Measurements from ENCODE around the gene EMC1.
"Not testable (repeated sequence)": the region's sequence is repeated elsewhere in the genome, so short reads cannot be mapped to it uniquely, and the experiment has no call there.

The EMC1 gene

GRCh38 chr1:19231736-19232523, 19.4 kb downstream of the EMC1 start:
- not testable (repeated sequence) for H3K27ac ChIP-seq (ENCODE audit: low read depth, low read length); H2AFZ ChIP-seq (ENCODE audit: low read length, unreplicated experiment); H3K4me1 ChIP-seq (ENCODE audit: control insufficient read depth, insufficient read depth, low read length, unreplicated experiment); H3K4me3 ChIP-seq (ENCODE audit: low read depth, low read length); H3K27me3 ChIP-seq (ENCODE audit: insufficient read depth, low read length); H3K79me2 ChIP-seq (ENCODE audit: control insufficient read depth, insufficient read depth, low read length, unreplicated experiment)
- peaks cover 21% of the 10 kb centered on the region for H3K36me3 ChIP-seq (ENCODE audit: insufficient read depth, low read length)

- peaks cover 3% of the 10 kb centered on the region for H3K79me2 ChIP-seq (ENCODE audit: control insufficient read depth, insufficient read depth, low read length, unreplicated experiment)
- H3K27ac ChIP-seq (ENCODE audit: low read depth, low read length), result no peak overlapping the region
- peaks cover 7% of the 10 kb centered on the region for H3K4me1 ChIP-seq (ENCODE audit: control insufficient read depth, insufficient read depth, low read length, unreplicated experiment)
- H3K27me3 ChIP-seq (ENCODE audit: insufficient read depth, low read length), result no peaks in the 10 kb centered on the region
- H3K36me3 ChIP-seq (ENCODE audit: insufficient read depth, low read length), result peaks cover 27% of the 10 kb centered on the region
- no peak overlapping the region for H2AFZ ChIP-seq (ENCODE audit: low read length, unreplicated experiment)
- no peak overlapping the region for H3K4me3 ChIP-seq (ENCODE audit: low read depth, low read length)
These were observed 21.4 kb downstream of the EMC1 start for GRCh38 chr1:19229828-19230325.

GRCh38 chr1:19229229-19229628, 22.1 kb downstream of the EMC1 start:
- H3K27me3 ChIP-seq (ENCODE audit: insufficient read depth, low read length), result no peaks in the 10 kb centered on the region
- H2AFZ ChIP-seq (ENCODE audit: low read length, unreplicated experiment), result no peak overlapping the region
- peaks cover 3% of the 10 kb centered on the region for H3K79me2 ChIP-seq (ENCODE audit: control insufficient read depth, insufficient read depth, low read length, unreplicated experiment)
- peaks cover 31% of the 10 kb centered on the region for H3K36me3 ChIP-seq (ENCODE audit: insufficient read depth, low read length)
- H3K4me1 ChIP-seq (ENCODE audit: control insufficient read depth, insufficient read depth, low read length, unreplicated experiment), result peaks cover 7% of the 10 kb centered on the region
- H3K27ac ChIP-seq (ENCODE audit: low read depth, low read length), result no peak overlapping the region
- H3K4me3 ChIP-seq (ENCODE audit: low read depth, low read length), result no peak overlapping the region

GRCh38 chr1:19222979-19223824, 28.1 kb downstream of the EMC1 start:
- Histone ChIP-seq H3K27me3 (ENCODE audit: insufficient read depth, low read length) (no peaks in the 10 kb centered on the region), H3K4me3 (ENCODE audit: low read depth, low read length) (no peak overlapping the region), H3K36me3 (ENCODE audit: insufficient read depth, low read length) (peaks cover 55% of the 10 kb centered on the region), H2AFZ (ENCODE audit: low read length, unreplicated experiment) (no peak overlapping the region), H3K79me2 (ENCODE audit: control insufficient read depth, insufficient read depth, low read length, unreplicated experiment) (peaks cover 3% of the 10 kb centered on the region), H3K4me1 (ENCODE audit: control insufficient read depth, insufficient read depth, low read length, unreplicated experiment) (no peaks in the 10 kb centered on the region), H3K27ac (ENCODE audit: low read depth, low read length) (no peak overlapping the region)

DNA sequence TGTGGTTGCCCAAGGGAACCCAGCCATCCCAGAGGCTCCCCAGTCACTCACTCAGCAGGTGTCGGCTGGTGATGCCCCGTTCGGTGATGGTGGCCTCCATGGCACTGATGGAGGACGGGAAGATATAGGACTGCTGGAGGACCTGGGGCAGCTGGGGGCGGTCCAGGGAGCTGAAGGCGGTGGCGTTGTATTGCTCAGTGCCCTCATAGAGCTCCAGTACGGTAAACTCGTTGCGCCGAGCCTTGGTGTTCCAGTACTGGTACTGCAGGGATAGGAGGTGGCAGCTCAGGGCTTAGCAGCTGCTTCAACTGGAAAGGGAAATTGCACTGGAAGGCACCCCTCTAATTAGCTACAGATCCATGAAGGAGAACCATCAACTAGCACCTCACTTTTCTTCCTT, 28.8 kb downstream of the EMC1 start:
- H2AFZ ChIP-seq (ENCODE audit: low read length, unreplicated experiment), result no peak overlapping the region
- H3K27ac ChIP-seq (ENCODE audit: low read depth, low read length), result no peak overlapping the region
- H3K4me3 ChIP-seq (ENCODE audit: low read depth, low read length), result no peak overlapping the region
- no peaks in the 10 kb centered on the region for H3K27me3 ChIP-seq (ENCODE audit: insufficient read depth, low read length)
- peaks cover 5% of the 10 kb centered on the region for H3K79me2 ChIP-seq (ENCODE audit: control insufficient read depth, insufficient read depth, low read length, unreplicated experiment)
- peaks cover 60% of the 10 kb centered on the region for H3K36me3 ChIP-seq (ENCODE audit: insufficient read depth, low read length)
- no peaks in the 10 kb centered on the region for H3K4me1 ChIP-seq (ENCODE audit: control insufficient read depth, insufficient read depth, low read length, unreplicated experiment)

GRCh38 chr1:19220991-19221390, 30.3 kb downstream of the EMC1 start:
- Histone ChIP-seq H3K79me2 (ENCODE audit: control insufficient read depth, insufficient read depth, low read length, unreplicated experiment) (peaks cover 6% of the 10 kb centered on the region), H2AFZ (ENCODE audit: low read length, unreplicated experiment) (no peak overlapping the region), H3K27me3 (ENCODE audit: insufficient read depth, low read length) (no peaks in the 10 kb centered on the region), H3K36me3 (ENCODE audit: insufficient read depth, low read length) (peaks cover 53% of the 10 kb centered on the region), H3K4me3 (ENCODE audit: low read depth, low read length) (no peak overlapping the region), H3K4me1 (ENCODE audit: control insufficient read depth, insufficient read depth, low read length, unreplicated experiment) (no peaks in the 10 kb centered on the region), H3K27ac (ENCODE audit: low read depth, low read length) (no peak overlapping the region)

DNA sequence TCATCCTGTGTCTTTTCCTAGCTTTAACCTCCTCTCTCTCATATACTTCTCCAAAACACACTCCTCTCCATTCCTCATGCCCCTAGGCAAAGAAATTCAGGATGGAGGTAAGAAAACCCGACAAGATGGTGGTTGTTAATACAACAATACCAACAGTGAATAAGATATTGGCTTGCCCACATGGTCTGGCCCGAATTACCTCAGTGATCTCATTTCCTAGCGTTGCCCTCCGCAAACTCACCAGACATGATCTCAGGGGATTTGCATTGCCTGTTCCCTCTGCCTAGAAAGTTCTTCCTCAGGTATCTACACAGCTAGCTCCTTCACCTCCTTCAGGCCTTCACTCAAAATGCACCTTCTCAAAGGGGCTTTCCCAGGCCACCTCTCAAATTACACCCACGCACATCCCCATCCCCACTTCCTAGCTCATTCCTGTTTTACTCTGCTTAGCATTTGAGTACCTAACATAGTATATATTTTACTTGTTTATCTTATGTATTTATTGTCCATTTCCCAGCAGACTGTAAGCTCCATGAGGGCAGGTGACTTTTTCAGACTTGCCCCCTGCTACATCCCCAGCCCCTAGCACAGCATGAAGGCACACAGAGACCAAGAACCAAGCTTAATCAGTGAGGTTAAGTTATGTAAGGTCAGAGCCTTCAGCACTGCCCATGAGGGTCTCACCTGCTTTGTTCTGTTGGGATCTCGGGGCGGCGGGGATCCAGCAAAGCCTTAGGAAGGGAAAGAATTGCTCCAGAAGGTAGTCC, 31.1 kb downstream of the EMC1 start:
- Histone ChIP-seq H3K4me3 (ENCODE audit: low read depth, low read length) (no peak overlapping the region), H3K36me3 (ENCODE audit: insufficient read depth, low read length) (peaks cover 50% of the 10 kb centered on the region), H3K27ac (ENCODE audit: low read depth, low read length) (no peak overlapping the region), H2AFZ (ENCODE audit: low read length, unreplicated experiment) (no peak overlapping the region), H3K79me2 (ENCODE audit: control insufficient read depth, insufficient read depth, low read length, unreplicated experiment) (peaks cover 7% of the 10 kb centered on the region), H3K27me3 (ENCODE audit: insufficient read depth, low read length) (no peaks in the 10 kb centered on the region), H3K4me1 (ENCODE audit: control insufficient read depth, insufficient read depth, low read length, unreplicated experiment) (no peaks in the 10 kb centered on the region)

- Histone ChIP-seq H3K36me3 (ENCODE audit: insufficient read depth, low read length) (peaks cover 48% of the 10 kb centered on the region), H3K79me2 (ENCODE audit: control insufficient read depth, insufficient read depth, low read length, unreplicated experiment) (peaks cover 13% of the 10 kb centered on the region), H3K27me3 (ENCODE audit: insufficient read depth, low read length) (no peaks in the 10 kb centered on the region), H2AFZ (ENCODE audit: low read length, unreplicated experiment) (no peak overlapping the region), H3K27ac (ENCODE audit: low read depth, low read length) (no peak overlapping the region), H3K4me1 (ENCODE audit: control insufficient read depth, insufficient read depth, low read length, unreplicated experiment) (no peaks in the 10 kb centered on the region), H3K4me3 (ENCODE audit: low read depth, low read length) (no peak overlapping the region)
These were observed 31.9 kb downstream of the EMC1 start for GRCh38 chr1:19219451-19219850.

DNA sequence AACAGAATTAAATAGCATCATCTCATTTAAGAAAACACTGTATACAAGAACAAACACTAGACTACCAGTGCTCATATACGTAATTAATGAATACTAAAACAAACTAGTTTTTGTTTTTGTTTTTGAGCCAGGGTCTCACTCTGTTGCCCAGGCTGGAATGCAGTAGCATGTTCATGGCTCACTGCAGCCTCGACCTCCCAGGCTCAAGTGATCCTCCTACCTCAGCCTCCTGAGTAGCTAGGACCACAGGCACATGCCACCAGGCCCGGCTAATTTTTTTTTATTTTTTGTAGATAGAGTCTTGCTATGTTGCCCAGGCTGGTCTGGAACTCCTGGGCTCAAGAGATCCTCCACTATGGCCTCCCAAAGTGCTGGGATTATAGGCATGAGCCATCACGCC, 34.7 kb downstream of the EMC1 start:
- peaks cover 18% of the 10 kb centered on the region for H3K4me1 ChIP-seq (ENCODE audit: control insufficient read depth, insufficient read depth, low read length, unreplicated experiment)

DNA sequence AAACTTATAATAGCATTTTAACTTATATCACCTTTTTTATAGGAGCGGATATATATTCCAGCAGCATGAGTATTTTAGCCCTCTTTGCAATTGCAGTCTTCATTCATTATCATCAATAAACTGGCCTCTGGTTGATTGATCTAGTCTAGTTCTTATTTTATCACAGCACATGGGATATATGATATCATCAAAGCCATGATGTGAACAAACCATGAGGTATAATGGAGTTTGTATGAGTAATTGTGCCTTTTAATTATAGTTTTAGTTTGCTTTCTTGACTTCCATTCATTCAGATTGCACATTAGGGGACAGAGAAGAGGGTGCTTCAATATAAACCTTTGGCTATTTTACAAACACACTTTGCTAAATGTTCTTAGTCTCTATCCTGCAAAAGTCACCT, 37.7 kb downstream of the EMC1 start:
- H3K27ac ChIP-seq (ENCODE audit: low read depth, low read length), result no peak overlapping the region
- no peak overlapping the region for H2AFZ ChIP-seq (ENCODE audit: low read length, unreplicated experiment)
- H3K36me3 ChIP-seq (ENCODE audit: insufficient read depth, low read length), result peaks cover 25% of the 10 kb centered on the region; the same call in 1 of the 2 replicates
- peaks cover 23% of the 10 kb centered on the region for H3K4me1 ChIP-seq (ENCODE audit: control insufficient read depth, insufficient read depth, low read length, unreplicated experiment)
- no peak overlapping the region for H3K4me3 ChIP-seq (ENCODE audit: low read depth, low read length)
- no peaks in the 10 kb centered on the region for H3K27me3 ChIP-seq (ENCODE audit: insufficient read depth, low read length)
- peaks cover 71% of the 10 kb centered on the region for H3K79me2 ChIP-seq (ENCODE audit: control insufficient read depth, insufficient read depth, low read length, unreplicated experiment)

More for the DNA sequence above, 34.7 kb downstream of the EMC1 start:
- not testable (repeated sequence) for H2AFZ ChIP-seq (ENCODE audit: low read length, unreplicated experiment); H3K27me3 ChIP-seq (ENCODE audit: insufficient read depth, low read length); H3K4me3 ChIP-seq (ENCODE audit: low read depth, low read length); H3K27ac ChIP-seq (ENCODE audit: low read depth, low read length)
- peaks cover 42% of the 10 kb centered on the region for H3K79me2 ChIP-seq (ENCODE audit: control insufficient read depth, insufficient read depth, low read length, unreplicated experiment)
- H3K36me3 ChIP-seq (ENCODE audit: insufficient read depth, low read length), result peaks cover 47% of the 10 kb centered on the region

All from ACC112 (cell line).